HG02943 (cell line): ENCODE data around the gene RFTN2.
"Not testable (repeated sequence)": the region's sequence is repeated elsewhere in the genome, so short reads cannot be mapped to it uniquely, and the experiment has no call there.

Experiments
- ATAC-seq: cut with Tn5 transposase; IDR thresholded peaks from one replicate; pipeline ENCODE4 v1.9.1; 2021; ENCODE audit warnings: mild to moderate bottlenecking, low read depth, moderate library complexity; ENCODE audit not compliant: unreplicated experiment

RFTN2 gene

DNA sequence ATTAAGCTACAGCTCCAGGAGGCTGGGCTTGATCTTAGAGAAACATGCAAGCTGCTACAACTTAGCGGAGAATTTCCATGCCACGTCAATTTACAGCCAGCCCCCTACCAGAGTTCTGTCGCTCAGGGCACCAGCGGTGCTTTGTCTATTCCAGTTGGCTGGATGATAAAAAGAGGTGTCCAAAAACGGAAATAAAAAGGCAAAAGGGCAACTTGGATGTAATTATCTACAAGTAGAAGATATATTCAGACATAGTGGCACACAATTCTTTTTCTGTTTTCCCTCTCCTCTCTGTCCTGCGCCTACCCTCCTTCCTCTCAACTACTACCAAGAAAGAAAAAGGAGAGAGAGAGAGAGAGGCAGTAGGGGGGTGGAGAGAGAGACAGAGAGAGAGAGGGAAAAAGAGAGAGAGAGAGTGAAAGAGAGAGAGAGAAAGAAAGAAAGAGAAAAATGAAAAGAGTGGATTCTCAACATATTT is 363 bp upstream of the RFTN2 start:
- no peak for ATAC-seq

DNA sequence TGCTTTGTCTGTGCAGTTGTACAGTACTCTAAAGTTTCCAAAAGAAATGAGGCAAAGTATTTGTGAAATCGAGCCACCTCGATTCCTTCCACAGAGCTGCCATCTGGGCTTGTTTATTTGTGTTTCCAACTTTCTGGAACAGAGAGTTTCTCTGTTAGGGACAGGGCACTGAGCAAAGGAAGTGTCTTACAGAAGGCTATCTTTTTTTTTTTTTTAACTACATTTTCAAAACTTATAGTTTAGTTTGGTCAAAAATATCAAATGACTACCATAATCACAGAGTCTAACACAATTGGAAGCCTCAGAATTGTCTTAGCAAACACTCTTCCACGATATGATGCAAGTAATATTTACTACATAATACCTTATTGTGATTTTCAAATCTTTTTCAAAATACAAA is 796 bp downstream of the RFTN2 start:
- ATAC-seq: no peak

DNA sequence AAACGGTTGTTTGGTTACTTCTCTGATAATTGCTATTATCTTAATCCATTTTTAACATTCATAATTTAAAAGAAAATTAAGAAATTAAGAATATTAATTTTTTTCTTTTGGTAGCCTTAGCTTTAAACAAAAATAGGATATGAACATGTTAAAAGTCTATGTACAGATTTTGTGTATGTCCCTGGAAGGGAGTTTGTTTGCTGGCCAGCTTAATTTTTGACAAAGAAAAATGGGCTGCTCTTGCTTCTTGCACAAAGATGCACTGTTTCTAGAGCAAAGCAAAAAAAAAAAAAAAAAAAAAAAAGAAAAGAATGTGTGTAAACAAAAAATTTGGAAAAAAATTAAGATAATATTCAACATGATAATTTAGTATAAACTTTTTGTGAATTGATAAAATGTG is 1.3 kb downstream of the RFTN2 start:
- ATAC-seq: no peak

DNA sequence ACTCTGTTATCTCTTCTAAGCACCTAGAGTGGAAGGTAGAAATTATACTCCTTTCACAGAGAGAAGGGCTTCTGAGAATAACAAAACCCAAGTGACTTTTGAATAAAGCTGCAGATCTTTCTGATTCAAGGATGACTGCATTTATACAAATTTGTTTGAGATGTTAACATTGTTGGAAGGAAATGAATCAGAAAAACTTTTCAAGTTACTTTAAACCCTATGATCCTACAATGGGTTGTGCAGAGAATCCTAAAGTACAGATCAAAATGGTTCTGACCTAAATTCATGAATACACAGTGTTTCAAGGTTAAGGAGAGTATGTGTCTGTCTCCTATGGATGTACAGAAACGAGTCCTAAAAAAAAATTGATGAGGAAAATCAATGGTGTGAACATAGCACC is 1.8 kb downstream of the RFTN2 start:
- no peak for ATAC-seq

DNA sequence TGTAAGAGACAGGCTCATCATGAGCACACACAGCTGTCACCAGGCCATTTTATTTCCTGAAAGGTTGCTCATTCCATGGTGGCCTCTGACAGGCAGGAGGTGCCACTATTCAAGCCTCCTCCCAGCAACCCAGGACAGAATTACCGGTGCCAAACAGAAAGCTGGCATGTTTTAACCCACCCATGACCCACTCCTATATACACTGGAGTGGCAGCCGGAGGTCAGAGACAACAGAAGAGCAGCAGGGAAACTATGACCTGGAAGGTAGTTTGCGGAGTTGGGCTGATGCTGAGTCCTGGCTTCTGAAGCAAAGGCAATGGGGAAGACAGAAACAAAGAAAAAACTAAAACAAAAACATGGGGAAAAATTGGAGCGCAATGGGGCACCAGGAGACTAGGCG is 2.3 kb downstream of the RFTN2 start:
- ATAC-seq: no peak

DNA sequence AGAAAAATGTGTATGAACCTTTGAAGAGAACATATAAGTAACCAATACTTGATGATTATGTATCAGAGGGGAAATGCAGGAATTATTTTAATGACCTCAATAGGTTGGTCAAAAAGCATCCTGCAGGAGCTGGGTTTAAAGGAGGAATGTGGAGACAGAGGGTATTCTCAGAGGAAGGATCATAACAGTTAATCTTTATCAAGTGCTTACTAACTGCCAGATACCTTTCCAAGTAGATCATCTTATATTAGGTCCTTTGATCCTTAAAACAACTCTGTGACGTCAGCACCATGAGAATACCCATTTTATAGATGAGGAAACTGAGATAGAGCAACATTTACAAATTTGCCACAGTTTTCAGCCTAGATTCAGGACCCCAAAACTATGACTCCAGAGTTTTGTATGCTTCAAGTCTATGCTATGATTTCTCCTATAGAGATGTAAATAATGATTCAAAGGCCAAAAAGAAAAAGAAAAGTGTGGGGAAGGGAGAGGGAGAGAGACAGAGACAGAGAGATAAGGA is 3.0 kb downstream of the RFTN2 start:
- ATAC-seq: no peak

DNA sequence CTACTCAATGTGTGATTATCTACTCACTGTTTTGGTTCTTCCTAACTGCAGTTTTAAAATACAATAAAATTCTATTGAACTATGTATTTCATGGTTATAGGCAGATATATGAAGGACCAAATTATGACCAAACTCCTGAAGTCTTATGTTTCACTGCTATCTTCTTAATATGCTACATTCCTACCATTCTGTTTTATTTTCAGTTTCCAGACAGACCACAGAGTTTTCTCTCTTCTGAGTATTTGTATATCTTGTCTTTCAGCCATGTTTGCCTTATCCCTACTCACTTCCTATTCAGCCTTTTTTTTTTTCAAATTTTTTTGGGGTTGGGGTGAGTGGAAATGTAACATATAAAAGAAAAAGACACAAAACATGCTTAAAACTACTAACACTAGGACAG is 6.3 kb downstream of the RFTN2 start:
- ATAC-seq: no peak

DNA sequence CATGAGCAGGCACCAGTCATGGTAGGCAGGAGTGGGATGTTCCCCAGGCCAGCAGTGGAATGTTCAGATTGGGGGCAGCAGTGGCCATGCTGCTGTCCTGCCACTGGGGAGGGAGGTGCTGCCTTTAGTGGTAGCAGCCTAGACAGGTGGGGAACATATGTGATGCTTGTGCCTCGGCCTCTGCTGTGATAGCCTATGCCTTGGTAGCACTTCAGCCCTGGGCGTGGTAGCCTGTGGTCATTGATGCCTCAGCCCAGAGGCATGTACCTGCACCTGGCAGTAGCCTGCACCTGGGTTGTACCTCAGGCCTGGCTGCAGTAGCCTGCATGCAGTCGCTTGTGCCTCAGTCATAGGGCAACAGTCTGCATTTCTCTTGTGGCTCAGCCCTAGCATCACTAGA is 7.1 kb downstream of the RFTN2 start:
- no peak for ATAC-seq

DNA sequence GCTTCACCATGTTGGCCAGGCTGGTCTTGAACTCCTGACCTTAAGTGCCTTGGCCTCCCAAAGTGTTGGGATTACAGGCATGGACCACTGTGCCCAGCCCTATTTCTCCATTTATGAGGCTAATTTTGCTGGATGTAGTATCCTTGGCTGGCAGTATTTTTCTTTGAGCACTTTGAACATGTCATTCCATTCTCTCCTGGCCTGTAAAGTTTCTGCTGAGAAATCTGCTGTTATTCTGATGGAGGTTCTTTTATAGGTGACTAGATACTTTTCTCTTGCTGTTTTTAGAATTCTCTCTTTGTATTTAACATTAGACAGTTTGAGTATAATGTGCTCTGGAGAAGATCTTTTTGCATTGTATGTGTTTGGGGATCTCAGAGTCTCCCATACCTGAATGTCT is 9.1 kb downstream of the RFTN2 start:
- ATAC-seq: no peak

DNA sequence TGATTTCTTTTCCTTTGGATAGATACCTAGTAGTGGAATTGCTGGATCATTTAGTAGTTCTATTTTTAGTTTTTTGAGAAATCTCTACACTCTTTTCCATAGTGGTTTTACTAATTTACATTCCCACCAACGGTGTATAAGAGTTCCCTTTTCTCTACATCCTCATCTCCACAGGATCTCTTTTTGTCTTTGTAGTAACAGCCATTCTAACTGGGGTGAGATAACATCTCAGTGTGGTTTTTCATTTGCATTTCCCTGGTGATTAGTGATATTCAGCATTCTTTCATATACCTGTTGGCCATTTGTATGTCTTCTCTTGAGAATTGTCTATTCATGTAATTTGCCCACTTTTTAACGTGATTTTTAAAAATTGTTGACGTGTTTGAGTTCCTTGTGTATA is 13.8 kb downstream of the RFTN2 start:
- no peak for ATAC-seq

DNA sequence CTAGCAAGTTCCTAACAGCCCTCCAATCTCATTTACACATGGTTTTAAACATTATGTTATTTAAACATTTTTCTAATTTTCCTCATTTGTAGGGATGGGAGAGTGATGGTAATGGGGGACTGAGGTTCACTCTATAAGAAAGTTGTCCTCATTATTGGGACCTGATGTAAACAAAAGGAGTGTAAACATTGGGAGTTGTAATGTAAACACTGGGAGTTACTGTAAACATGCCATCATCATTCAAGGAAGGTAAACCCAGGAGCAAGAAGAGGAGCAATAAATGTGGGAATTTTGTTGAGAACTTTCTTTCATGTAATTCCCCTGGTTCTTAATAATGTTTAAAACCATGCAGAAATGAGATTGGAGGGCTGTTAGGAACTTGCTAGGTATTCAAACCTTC is 17.8 kb downstream of the RFTN2 start:
- ATAC-seq: no peak

DNA sequence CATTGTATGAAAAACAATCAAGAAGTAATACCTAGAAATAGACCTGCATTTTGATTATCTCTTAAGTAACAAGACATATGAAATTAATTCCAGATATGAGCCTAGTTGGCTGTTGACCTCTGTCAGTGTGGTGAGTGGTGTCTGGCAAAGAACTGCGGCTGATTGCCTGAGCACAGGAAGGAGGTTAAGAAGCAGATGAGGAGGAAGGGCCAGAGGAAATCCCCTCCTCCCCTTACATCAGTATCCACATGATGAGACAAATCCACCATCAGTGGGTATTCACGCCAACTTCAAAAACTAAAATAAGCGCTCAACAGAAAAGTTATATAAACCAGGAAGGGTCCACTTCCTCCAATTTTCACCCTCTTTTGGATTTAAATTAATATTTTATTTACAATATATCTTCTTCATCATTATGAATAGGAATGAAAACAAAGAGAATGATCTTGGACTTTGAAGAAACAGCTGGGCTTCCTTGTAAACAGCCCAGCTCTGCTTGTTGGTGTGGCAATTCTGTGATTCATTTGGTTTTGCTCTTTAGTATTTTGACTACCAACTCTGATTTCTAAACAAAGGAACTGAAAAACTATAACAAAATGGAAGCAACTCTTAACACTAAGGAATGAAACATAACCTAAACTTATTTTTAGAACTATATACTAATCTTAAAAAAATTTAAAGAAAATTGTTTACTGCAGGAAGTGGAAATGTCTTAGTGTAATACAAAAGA is 27.3 kb downstream of the RFTN2 start:
- no peak for ATAC-seq

DNA sequence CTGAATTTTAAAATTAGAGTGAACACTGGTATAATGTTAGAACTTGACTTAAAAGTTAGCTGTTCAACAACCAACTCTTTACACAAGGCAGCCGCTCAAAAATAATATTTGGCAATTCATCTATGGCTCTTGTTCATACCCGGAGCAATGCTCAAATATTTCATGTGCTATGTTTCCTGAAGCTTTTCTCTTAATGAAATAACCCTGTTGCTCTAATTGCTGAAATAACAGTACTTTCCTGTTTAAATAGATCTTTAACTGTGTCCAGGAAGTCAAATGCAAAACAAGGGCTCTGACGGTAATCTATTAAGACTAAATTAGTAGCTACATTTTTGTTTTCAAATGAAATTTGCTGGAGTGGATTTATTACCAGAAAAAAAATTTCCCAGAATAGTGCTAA is 33.7 kb downstream of the RFTN2 start:
- ATAC-seq: no peak

DNA sequence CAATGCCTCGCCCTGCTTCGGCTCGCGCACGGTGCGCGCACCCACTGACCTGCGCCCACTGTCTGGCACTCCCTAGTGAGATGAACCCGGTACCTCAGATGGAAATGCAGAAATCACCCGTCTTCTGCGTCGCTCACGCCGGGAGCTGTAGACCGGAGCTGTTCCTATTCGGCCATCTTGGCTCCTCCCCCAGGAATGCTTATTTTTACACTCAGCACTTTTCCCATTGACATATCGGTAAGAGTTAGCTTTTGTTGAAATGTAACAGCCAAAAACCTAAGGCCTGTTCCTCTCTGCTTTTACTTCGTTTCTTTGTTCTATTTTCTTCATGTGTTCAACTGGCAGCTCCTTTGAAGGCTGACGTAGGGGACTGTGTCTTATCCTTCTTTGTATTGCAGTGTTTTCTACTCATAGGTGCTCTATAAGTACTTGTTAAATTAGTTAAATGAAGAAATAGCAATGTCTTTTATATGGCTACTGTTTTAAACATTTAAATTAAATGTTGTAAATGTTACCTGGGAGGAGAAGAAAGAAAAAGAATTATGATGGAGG is 34.7 kb downstream of the RFTN2 start:
- ATAC-seq: not testable (repeated sequence)

DNA sequence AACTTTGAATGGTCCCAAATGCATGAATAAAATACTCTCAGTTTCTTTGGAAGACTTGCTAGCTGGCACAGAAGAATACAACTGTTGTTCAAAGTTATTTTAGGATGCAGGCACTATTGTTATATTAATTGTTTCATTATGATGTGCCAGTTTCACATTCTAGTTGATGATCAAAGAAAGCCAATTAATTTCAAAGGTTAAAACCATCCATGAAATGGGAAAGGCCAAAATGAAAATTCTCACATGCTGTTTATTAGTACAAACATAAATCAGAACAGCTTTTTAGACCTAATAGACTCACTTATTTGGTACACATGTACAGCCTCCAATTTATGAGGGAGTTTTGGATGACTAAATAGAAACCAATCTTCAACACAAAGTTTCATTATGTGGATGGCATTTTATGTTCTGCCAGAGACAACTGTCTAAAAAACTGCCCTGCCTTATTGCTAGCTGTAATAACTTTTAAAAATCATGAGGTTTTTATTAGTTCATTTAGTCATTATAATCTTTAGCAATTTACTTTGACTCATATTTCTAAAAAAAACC is 42.2 kb downstream of the RFTN2 start:
- ATAC-seq: no peak

DNA sequence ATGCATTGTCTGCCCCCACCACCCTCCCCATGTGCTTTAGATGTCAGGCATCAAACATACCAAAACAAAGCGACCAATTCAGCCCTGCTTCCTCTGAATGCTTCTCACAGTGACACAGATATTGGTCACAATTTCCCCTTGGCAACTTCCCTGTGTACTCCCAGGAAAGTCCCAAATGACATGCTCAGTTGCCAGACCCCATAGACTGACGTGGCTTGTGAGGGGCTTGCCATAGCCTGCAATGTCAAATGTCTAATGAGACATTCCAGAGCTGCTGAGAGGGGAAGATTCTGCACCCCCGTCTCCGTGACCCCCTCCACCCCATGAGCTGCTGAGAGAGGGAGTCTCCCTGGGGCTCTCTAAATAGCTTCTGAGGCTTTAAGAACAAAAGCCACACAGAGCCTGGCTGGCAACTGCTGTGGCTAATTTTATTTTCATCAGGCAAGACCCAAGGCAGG is 47.3 kb downstream of the RFTN2 start:
- ATAC-seq: no peak

DNA sequence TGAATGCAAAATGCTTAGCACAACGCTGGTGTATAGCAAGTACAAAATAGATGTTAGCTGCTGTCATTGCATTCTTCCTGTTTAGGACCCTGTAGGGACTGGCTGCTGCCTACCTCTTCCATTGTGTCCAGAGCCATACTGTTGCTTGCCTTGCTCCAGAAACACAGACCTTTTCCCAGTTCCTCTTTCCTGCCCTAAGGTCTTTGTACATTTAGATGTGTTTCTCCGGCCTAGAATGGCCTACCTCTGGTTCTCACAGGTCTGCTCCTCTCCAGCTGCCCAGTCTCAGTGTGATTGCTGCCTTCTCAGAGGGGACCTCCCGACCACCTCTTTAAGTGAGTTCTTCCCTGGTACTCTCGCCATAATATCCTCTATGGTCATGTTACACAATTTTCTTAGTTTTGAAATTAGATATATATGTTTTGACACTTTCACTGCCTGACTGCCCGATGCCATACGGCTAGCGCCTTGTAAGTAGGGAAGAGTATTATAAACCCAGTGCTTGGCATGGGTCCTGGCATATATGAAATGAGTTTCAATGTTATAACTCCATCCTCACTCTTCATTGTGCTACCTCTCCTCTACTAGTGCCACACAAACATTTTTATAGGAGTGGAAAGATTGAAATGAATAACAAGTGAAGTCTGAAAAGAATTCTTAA is 48.3 kb downstream of the RFTN2 start:
- no peak for ATAC-seq

DNA sequence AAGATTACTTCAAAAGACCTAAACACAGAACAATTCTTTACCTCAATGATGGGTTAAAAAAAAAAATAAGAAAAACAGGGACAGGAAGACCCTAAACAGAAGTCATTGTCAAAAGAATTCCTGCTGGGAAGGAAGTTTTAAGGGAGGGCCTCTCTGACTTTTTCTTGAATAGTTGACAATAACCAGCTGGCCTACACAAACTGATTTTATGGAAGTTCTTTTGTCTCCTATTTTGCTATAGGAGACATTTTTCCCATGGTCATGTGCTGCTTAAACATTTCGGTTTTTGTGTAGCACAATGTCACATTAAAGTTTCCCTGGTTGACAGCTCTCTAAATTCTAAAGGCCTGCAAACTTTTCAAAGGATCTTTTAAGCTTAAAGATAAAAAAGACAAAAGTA is 55.3 kb downstream of the RFTN2 start:
- no peak for ATAC-seq

DNA sequence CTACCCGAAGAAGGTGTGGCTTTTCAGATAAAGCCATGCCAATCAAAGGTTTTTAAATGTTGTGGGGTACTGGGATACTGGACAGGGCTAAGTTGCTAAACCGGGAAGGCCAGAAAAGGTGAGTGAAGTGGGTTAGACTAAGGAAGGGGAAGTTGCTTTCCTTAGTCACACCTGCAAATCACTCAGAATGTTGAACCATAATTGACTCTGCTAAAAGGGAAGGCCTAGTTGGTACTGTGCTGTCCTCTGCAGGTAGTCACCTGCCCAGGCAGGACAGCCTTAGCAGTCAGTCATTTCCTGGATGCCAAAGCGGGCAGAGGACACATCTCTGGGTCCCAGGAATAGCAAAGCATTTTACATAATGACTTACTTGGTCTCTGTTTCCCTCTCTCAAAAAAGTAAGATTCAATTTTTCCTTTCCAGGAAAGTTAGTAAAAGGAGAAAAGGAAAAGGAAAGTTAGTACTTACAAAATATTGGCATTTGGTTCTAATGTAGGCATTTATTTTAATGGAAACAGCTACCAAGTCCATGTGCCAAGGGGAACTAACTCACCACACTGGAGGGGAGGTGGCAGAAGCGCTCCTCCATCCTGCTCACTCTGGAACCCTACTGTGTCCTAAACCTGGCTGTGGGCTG is 60.3 kb downstream of the RFTN2 start:
- ATAC-seq: no peak

DNA sequence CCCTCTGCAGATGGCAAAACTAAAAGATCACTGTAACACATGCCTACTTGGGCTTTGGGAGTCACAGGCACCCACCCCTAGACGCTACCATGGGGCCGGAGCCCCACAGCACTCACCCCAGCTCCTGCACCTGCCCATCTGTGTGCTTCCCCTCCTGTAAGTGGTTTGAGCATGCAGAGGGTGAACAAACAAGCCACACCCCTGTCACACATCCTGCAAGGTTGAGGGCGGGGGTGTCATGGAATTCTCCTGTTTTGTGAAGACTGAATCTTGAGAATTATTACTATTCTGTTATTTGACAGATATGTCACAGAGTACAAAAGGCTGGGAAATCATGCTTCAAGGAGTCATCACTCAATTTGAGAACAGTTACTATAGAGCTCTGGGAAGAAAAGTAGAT is 60.9 kb downstream of the RFTN2 start:
- no peak for ATAC-seq

DNA sequence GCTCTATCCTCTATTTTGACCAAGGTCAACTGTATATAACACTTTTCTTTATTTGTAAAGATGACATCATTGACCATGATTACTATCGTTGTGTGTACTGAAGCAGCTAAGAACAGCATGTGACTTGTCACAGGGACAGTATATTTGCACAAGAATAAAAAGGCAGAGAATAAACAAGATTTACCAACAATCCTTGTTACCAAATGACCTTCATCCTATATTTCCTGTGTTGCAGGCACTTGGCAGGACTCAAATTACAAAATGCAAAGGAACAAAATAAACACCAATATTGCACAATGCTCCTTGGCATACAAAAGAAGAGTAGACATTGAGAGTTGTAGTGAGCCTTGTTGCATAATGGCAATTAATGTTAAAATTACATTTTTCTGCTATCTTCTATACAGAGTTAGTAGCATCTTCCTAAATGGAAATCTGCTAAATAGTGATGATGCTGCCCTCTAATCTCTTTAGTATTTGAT is 61.8 kb downstream of the RFTN2 start:
- no peak for ATAC-seq
